HuH-7 (cell line): ENCODE results near the gene MCC.

Experiments
- DNase-seq: peaks from one replicate; pipeline ENCODE4 v3.0.0; 2011; ENCODE audit warnings: low spot score

MCC gene

DNA sequence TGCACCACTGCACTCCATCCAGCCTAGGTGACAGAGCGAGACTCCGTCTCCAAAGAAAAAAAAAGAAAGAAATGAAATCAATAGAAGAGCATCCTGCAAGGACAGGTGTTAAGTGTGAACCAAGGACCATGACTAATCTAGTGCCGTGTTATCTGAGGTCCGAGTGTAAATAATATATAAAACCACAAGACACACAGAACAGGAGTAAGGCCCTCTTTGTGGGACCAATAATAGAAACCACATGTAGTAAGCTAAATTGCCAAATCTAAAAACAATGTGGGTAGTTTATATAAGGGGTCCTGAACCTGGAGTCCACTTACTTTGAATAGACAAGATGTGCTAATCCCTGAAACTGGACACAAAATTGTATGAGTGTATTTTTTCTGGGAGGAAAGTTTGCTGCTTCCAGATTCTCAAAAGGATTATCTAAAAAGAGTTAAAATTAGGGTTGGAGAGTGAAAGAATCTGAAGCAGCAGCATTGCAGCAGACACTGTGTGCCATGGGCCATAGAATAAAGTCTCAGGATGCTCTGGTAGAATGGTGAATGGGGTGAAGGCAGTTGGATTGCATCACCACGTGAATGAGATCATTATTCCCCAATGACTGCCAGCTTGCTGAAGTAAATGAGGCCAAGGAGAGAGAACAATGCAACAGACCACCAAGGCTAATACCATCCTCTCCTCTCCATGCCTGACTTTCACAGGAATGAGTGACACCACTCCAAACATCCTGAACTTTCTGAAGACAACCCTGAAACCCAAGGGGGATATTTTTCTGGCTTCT lies 288.9 kb downstream of the MCC start:
- DNase-seq: no peak

DNA sequence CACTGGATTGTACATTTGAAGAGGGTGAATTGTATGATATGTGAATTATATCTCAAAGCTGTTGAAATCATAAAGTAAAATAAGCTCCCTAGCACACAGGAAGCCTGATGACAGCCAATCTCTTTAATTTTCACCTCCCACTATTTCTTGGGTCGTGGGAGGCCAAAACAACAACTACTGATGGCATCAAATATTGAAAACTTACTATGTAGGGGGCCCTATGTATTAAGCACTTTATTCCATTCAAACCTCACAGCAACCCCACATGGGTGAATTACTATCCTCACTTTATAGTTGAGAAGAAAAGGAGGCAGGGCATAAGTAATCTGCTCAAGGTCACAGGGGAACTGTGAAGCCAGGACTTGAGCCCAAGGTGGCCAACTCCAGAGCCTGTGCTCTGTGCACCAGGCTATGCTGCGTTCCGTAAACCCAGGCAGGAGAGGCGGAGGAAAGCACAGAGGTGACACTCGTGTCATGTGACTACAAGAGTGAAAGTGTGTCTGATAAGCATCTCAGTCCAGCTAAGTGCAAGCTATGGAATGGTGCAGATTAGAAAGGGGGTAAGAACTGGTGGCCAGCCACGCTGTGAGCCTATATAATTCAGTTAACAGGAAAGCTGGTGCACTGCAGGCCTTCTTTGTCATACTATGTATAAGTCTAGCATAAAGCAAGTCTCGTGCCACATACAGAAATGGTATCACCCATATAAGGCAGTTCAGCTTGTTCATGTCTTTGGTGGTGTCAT lies 290.6 kb downstream of the MCC start:
- no peak for DNase-seq

DNA sequence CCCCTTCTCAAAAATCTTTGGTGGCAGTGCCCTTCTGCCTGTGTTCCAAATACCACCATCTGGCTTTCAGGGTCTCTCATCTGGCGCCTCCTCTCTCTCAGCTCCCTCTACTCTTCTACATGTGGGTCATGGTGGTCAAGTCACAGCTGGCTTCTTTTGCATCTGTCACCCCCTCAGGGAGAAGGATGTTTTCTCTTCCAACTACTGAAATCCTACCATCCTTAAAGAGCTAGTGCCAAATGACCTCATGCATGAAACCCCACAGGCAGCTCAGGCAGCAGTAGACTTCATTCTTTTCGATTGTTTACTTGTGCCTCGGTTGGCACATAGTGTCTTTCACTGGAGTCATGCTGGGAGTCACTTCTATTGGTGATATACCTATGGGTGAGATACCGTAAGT lies 292.5 kb downstream of the MCC start:
- no peak for DNase-seq

DNA sequence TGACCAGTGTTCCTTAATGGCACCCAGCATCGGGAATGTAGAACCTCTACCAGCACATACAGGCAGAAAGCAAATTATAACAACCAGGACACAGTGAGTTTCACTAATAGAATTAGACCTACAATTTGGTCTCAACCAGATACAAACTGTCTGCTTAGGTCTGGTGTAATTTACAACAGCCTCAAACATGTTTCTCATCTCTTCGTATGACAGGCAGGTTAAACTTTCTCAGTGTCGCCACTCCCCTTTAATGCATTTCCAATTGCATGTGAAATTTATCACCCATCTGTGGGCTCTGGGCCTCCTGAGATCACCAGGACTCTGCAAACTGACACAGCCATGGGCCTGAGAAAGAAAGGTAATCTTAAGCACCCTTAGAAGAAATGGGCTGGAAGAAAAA lies 293.0 kb downstream of the MCC start:
- no peak for DNase-seq

DNA sequence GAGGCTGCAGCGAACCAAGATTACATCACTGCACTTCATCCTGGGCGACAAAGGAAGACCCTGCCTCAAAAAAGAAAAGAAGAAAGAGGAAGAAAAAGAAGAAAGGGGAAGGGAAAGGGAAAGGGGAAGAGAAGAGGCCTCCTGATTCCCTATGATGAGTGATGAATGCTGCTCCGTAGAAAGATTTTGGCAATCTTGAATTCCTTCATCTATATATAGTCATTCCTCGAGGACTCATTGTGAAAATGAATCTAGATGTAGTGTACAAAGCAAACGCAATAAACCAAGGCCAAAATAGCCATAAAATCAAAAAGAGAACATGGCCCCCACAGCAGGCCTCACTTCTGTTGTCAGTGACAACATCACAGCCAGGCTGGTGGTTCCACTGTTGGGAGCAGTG lies 293.7 kb downstream of the MCC start:
- no peak for DNase-seq

DNA sequence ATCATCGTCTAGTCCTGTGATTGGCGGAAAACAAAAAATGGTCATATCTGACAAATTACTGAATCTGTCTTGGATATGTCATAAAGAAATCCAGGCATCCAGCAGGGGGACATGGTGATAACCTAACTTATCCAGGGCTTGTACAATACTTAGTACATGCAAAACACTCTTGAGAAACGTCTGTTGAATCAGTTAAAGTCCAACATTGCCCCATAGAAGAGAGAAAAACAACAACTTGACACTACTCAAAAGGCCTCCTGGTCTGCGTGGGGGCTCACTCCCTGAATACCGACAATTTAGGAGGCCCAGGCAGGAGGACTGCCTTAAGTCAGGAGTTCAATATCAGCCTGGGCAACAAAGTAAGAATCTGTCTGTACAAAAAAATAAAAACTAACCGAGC lies 294.1 kb downstream of the MCC start:
- DNase-seq: no peak

DNA sequence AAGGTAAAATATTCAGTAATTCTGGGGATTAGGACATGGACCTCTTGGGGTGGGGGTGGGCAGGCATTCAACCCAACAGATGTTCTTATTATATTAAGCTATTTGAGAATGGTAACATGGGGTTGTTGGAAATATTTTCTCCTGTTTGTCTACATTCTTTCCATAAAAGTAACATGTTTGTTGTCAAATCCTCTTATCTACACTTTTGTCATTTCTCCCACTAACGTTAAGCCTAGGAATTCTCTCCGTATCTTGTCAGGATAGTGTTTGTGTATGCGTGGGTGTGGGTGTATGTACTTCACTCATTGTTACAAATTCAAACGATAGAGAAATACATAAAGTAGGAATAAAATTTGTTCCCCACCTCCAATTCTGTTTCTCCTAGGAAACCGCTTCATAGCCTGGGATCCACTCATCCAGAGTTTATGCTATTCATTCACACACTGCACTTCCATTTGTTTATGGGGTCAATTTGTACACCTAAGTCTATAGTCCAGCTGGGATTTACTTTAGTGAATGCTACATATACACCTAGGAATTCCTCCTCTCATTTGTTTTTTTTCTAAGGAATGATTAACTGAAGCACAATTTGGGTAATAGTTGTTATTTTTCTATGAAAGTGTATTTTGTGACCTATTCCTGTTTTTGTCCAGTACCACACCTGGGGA lies 294.8 kb downstream of the MCC start:
- no peak for DNase-seq

DNA sequence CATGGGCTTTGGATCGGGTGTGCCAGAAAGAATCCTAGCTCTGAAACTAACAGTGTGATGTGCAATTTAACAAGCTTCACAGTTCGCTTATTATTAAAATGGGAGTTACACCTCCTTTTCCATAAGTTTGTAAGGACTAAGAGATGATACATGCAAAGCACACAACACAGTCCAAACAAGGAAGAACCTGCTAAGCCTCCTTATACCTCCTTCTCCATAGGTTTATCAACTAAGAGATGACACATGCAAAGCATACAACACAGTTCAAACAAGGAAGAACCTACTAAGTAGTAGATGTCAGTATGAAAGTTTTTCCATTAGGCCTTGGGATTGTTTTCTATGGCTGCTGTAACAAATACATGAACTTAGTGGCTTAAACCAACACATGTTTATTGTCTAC lies 295.7 kb downstream of the MCC start:
- no peak for DNase-seq

DNA sequence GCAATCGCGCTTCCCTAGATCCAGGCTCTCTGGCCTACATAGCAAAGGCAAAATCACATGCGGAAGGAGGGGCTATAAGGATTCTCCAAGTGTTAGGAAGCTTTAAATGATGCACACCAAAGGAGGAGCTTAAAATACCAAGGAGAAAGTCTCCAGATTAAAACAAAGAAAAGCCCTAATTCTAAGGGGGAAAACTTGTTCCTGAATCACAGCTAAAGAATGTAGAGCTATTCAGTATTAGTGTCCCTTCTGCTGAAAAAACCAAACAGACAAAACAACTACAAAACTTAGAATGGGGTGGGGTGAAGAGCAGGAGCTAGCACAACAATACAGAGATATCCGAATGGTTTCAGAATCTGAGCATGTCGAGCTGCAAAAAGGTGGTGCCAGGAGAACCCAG lies 297.9 kb downstream of the MCC start:
- DNase-seq: no peak

DNA sequence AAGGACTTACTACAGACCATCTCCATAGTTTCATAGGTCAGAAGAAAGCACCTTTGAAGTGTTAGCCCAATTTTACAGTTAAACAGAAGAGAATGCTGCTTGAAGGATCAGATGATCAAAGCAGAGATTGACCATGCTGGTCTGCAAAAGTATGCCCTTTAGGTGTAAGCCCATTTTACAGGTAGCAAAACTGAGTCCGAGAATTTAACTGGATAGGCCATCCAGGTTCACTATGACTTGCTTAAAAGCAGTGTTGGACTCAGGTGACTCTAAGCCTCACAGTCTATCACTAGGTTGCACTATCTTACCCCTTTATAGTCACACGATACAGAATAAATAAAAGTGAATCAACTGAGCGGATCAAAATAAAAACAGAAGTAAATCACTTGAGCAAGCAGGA lies 299.0 kb downstream of the MCC start:
- DNase-seq: no peak

DNA sequence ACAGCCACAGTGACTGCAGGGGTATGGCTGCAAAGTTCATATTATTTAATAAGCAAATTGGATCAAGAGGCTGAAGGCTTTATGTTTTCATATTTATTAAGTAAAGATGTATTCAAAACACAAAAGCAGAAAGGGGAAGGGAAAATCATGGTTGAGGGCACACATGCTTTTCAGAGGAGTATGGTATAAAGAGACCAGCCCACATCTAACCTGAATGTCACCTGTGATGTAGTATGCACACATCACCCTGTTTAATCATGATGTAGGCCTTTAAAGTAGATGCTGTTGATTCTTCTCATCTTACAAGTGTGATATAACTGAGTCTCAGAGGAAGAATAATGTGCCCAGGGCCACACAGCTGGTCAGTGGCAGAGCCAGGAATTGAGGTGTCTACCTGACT lies 299.8 kb downstream of the MCC start:
- no peak for DNase-seq

DNA sequence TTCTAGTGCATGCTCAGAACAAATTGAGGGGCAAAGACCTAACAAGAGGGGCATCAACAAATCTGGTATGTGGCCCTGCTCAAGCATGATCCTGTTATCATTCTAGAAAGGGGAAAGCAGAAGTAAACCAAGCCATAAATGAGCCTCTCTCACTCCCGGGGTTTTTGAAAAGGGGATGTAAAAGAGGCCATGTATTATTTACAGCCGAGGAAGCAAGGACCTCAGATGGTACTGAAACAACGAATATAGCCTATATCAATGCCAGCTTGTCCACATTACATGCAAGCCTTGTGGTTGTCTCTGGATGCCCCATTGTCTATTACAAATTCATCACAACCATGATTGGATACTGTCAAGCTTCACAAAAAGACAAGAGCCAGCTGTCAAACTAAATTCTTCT lies 300.3 kb downstream of the MCC start:
- no peak for DNase-seq

DNA sequence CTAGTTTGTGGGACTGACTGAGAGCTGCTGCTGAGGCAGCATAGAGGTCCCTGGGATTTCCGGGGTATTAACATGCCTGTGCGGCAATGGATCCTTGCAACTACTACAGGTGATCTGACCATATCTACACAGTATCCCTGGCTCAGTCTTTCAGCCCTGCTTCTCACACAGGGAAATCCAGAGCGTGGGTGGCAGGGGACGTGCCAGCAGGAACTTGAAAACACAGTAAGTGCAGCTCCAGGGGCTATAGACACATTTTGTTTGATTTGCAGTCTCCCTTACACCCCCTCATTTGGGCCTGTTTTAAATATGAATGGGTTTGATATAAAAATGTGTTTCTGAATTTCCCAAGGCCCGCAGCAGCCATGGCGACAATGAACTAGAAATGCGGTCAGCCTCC lies 302.2 kb downstream of the MCC start:
- DNase-seq: no peak

DNA sequence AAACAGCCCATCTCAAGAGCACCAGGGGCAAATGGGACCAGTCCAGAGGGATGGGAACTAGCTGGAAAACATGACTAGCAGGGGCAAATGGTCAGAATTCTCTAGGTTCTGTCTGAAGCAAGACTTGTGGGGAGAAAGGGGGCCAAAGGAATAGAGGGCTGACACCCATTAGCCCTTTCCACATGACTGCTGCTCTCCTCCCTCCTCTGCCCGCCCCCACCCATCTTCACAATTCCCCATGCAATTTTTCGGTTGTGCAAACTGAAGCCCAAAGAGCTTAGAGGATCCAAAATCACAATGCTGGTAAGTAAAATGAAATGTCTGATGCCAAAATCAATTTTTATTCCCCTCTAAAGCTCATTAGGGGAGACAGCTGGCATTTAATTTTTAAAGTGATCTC lies 304.6 kb downstream of the MCC start:
- DNase-seq: no peak

DNA sequence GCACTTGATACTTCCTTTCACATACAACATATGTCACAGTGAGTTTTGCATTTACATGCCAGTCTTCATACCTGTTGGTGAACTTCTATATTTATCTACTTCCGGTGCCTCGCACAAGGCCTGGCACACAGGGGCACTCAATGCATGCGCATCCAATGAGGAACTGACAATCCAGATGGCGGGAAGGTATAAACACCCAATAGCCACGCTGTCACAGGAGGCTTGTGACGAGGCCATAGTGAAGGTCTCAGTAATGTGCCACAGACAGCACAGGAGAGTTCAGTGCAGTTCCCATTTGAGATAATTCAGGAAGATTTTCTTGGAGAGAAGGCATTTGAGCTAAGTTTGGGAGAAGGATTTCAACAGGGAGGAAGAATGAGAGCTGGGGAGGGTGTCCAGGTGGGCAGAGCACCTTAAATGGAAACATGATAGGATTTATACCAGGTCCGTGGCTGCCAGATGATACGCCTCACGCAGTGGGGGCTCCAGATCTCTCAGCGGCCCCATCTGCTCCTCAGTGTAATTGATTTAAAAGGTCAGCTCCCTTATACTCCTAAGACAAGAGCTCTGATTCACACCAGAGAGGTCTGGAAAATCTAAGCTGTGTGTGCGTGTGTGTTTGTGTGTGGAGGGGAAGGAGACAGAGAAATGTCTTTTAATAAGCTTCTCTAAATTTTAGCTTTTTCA lies 305.5 kb downstream of the MCC start:
- DNase-seq: no peak

DNA sequence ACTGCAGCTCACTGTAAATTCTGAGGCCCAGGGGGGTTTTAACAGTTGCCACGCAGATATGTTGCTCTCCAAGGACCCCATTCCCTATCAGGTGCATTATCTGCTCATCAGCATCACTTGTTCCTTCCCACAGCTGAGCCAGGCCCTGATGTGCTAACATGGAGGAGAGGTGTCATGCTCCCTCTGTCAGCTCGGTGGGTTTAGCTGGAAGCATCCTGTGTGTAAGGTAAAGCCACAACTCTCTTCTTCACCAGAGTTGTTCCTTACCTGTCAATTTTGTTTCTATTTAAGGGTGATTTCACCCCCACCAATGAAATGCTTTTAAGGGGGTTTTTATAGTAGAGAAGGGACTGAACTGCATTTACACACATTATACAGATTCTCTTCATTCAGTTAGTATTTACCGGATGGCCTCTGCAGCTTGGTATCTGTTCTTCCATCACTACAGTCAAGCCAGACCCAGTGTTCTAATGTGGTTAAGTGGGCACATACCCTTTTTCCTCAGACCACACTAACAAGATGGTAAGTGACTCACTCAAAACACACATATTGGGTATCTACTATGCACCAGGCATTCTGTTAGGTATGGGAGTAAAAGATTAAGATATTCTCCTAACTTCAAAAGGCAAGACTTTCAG lies 306.3 kb downstream of the MCC start:
- no peak for DNase-seq

DNA sequence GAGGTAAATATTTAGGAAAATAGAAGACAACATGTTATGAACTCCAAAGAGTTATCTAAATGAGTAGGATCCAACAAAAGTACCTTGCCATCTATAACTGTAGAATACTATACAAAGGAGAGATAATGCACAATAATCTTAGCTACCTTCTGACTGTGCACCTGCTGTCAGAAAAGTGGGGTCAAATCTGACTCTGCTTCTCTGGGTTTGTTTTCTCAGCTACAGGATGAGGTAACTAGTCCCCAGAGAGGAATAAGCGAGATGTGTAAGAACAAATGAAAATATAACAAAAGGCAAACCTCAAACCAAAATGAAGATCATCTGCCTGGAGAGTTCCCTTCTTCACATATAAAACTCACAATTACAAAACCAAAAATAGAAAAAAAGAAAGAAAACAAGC lies 306.8 kb downstream of the MCC start:
- DNase-seq: no peak

DNA sequence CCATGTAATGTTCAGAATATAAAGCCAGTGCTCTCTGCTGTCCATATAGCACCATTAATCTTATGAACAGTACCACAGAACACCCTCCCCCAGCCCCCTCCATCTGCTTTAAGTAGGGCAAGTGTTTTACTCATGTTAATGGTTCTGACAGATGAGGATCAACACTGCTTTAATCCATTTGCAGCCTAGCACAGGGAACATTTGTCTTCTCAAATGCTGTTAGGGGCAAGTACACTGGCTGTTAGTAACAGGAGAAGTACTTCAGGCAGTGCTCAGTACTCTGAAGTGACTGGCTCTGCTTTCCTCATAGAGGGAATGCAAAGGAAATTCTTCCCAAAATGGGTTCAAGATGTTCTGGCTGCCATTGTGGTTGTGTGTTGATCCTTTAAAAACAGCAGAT lies 309.1 kb downstream of the MCC start:
- DNase-seq: no peak

DNA sequence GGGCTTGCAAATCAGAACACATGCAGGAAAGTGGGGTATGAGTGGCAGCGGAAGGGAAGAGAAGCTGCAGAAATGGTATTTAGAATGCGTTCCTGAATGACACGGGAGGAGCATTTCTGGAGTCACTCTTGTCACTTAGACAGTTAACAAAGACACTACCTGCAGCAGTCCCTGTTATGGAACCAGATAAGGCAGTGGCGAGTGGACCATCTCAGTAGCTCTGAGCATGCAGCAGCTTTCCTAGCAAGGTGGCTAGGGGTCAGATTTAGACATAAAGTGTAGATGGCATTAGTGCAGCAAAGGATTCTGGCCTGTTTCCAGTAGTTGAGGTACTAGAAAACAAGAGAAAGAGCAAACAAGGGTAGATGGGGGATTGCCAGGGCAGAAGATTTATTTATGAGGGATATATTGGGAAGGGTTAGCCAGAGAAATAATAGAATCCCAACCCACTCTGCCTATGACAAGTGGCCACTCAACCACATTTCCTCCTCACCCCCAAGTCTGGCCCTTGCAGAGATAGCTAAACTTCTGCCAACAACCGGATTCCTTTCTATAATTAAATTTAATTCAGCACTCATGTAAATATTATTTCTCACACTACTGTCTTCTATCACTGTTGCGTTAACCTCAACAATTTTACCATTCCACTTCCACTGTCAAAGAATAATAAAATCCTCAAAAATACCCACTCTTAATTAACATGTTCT lies 310.0 kb downstream of the MCC start:
- no peak for DNase-seq

DNA sequence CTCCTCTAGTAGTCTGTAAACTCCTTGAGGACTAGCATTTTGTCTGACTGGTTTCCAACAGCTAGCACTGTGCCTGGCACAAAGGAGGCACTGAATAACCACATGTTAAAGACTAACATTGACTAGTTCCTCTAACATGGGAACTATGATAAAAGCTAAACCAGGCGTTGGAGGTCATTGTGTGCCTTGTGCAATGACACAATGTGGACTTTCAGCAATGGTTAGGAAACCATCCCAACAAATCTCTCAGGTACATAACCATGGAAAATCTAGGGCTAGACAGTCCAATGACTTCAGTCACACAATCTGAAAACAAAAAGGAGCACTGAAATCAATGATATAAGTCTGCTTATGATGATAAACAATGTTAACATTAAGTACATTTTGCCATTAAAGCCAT lies 311.0 kb downstream of the MCC start:
- DNase-seq: peak; percentile 13

DNA sequence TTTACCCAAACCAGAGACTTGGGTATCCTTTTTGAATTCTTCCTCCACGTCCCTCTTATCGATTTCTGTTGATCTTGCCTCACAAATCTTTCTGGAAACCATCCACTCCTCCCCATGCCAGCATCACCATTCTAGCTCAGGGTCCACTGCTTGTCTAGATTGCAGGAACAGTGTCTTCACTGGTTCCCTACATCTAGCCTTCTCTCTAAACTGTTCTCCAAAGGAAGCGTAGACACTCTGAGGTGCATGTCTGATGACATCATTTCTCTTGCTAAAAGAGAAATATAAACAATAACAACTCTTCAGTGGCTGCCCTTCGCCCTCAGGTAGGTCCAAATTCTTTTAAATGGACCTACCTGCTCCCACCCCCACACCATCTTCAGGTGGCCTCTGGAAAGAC lies 311.5 kb downstream of the MCC start:
- DNase-seq: no peak

DNA sequence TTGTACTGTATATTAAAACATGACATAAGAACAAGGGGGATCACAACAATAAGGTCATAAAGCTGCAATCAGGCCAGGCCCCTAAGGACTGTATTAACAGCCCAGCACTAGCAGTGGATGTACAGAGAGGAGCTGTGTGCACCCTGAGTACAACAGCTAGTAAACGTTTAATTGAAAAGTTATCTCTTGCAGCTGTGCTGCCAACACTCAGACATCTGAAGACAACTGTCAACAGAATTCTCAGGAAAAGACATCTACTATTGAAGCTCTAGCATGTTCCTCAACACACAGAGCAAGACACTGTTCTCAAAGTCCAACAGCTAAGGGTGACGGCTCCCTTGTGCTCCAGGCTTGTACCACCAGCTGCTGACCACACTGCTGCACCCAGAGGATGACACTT lies 312.1 kb downstream of the MCC start:
- DNase-seq: no peak
